Upper lobe of right lung (tissue), 1 donor: ENCODE data around the gene ANKRD44. TPM values are rescaled to one million over a fixed set of nuclear protein-coding genes. Genes with fewer than 3 reads are reported as not detected.
"Not testable (repeated sequence)": the region's sequence is repeated elsewhere in the genome, so short reads cannot be mapped to it uniquely, and the experiment has no call there.

ENCODE experiments used
- ATAC-seq: fragments of 200-7000 bp; cut with Tn5 transposase; one replicate; pipeline ENCODE4 v1.9.1; 2020; ENCODE audit warnings: mild to moderate bottlenecking, moderate library complexity
- DNase-seq: peaks from one replicate; pipeline ENCODE4 v3.0.0-alpha.2; 2020
- H3K27ac ChIP-seq: fragments of 200-600 bp; one replicate; pipeline ENCODE4 v1.8.0; 2022
- H3K27me3 ChIP-seq: fragments of 200-600 bp; one replicate; pipeline ENCODE4 v1.8.0; 2022; ENCODE audit warnings: mild to moderate bottlenecking
- H3K36me3 ChIP-seq: fragments of 200-600 bp; one replicate; pipeline ENCODE4 v1.8.0; 2022
- H3K4me1 ChIP-seq: fragments of 200-600 bp; one replicate; pipeline ENCODE4 v1.8.0; 2022
- H3K4me3 ChIP-seq: fragments of 200-600 bp; one replicate; pipeline ENCODE4 v1.8.0; 2022; ENCODE audit warnings: mild to moderate bottlenecking
- H3K9me3 ChIP-seq: fragments of 200-600 bp; one replicate; pipeline ENCODE4 v1.8.0; 2022
- CTCF ChIP-seq: fragments of 200-600 bp; IDR thresholded peaks from one replicate; pipeline ENCODE4 v1.8.0; 2022; ENCODE audit warnings: antibody characterized with exemption
- intact Hi-C: fragments of 100-400 bp; cut with DNase I; formaldehyde crosslinking; loops from one replicate; pipeline ENCODE4 v1.11.0; 2022
- total RNA-seq: library from RNA; stranded (reverse); fragmentation: NEBNext Ultra II Directional; extraction: Animal tissue kit (Norgen Biotek cat#: 25700); gene quantifications from one replicate; pipeline ENCODE4 v1.2.1, GENCODE V29; 2021
- donor health status: DM: no; HTN: yes; CAD: no; lungs with severe emphysema.

The ANKRD44 gene
- total RNA-seq, 1 donor from 2014 or later: 51.4 TPM

DNA sequence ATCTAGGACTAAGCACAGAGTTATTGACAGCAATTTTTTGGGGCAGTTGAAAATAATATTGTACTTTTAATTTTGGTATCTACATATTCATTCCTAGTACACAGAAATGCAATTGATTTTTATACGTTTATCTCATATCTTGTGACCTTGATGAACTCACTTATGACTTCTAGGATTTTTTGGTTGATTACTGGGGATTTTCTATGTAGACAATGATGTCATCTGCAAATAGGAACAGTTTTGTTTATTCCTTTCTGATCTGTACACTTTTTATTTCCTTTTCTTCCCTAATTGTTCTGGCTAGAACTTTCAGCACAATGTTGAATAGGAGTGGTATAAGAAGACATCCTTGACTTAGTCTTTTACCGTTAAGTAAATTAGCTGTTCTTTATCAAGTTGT is 240.6 kb downstream of the ANKRD44 start:
- Histone ChIP-seq H3K9me3 (no peaks in the 10 kb centered on the region), H3K36me3 (no peaks in the 10 kb centered on the region), H3K27ac (no peak overlapping the region), H3K27me3 (no peaks in the 10 kb centered on the region), H3K4me1 (no peaks in the 10 kb centered on the region), H3K4me3 (no peak overlapping the region)
- intact Hi-C loops: no loop called here
- DNase-seq (no peak), ATAC-seq (no peak)
- TF ChIP-seq CTCF: no peak

DNA sequence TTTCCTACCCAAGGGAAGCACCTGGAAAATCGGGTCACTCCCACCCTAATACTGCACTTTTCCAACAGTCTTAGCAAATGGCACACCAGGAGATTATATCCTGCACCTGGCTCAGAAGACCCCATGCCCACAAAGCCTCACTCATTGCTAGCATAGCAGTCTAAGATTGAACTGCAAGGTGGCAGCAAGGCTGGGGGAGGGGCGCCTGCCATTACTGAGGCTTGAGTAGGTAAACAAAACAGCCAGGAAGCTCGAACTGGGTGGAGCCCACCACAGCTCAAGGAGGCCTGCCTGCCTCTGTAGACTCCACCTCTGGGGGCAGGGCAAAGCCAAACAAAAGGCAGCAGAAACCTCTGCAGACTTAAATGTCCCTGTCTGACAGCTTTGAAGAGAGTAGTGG is 248.0 kb downstream of the ANKRD44 start:
- H3K9me3 ChIP-seq, ATAC-seq, DNase-seq: not testable (repeated sequence)

DNA sequence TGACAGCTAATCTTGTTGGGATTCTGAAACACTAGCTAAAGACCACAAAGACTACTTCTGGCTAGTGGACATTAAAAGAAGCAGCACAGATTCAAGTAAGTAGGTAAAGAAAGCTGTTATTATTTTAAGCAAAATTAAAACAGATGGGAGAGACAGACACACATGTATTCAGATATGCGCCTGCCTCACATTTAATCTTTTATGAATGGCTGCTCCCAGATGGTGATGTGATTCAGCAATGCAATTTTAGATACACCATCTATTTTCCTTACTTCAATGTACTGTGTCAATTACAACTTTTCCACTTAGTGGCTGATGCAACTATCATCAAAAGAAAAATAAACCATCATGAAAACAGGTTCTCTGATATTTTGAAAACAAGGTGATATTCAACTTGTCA is 251.1 kb downstream of the ANKRD44 start:
- no peak for ATAC-seq
- H3K4me3 ChIP-seq: no peak overlapping the region
- no peak for TF ChIP-seq CTCF

More for the DNA sequence above, 248.0 kb downstream of the ANKRD44 start:
- H3K36me3 ChIP-seq, intact Hi-C loops, H3K27me3 ChIP-seq, H3K4me1 ChIP-seq, H3K27ac ChIP-seq, H3K4me3 ChIP-seq: not testable (repeated sequence)

GRCh38 chr2:197058777-197059300 is 251.7 kb downstream of the ANKRD44 start:
- intact Hi-C loops: no loop called here
- ATAC-seq (no peak), DNase-seq (no peak)

More for the DNA sequence above, 251.1 kb downstream of the ANKRD44 start:
- DNase-seq: no peak
- intact Hi-C loops: no loop called here
- Histone ChIP-seq H3K27me3 (no peaks in the 10 kb centered on the region), H3K9me3 (peaks cover 3% of the 10 kb centered on the region), H3K36me3 (no peaks in the 10 kb centered on the region), H3K4me1 (no peaks in the 10 kb centered on the region), H3K27ac (no peak overlapping the region)

DNA sequence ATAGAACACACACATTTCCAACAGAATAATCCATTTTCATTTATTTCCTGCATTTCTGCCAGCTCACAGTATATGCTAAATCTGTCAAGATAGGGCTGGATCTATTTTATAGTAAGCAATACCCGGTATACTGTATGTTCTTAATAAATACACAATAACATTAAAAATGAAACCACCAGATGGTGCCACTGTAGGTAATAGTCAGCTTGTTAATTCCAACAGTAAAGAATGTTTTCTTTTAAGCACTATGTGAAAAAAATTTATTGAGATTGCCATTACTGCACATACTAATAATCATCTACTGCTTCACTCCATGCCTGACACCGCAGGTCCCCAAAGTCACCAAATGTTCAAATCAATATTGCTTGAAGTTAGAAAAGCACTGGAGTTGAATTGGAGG is 252.6 kb downstream of the ANKRD44 start:
- ATAC-seq: no peak
- intact Hi-C loops: no loop called here

More at GRCh38 chr2:197058777-197059300, 251.7 kb downstream of the ANKRD44 start:
- peaks cover 3% of the 10 kb centered on the region for H3K9me3 ChIP-seq
- no peaks in the 10 kb centered on the region for H3K4me1 ChIP-seq
- H3K36me3 ChIP-seq: no peaks in the 10 kb centered on the region
- TF ChIP-seq CTCF: no peak
- H3K27ac ChIP-seq: no peak overlapping the region
- no peaks in the 10 kb centered on the region for H3K27me3 ChIP-seq
- H3K4me3 ChIP-seq: no peak overlapping the region

DNA sequence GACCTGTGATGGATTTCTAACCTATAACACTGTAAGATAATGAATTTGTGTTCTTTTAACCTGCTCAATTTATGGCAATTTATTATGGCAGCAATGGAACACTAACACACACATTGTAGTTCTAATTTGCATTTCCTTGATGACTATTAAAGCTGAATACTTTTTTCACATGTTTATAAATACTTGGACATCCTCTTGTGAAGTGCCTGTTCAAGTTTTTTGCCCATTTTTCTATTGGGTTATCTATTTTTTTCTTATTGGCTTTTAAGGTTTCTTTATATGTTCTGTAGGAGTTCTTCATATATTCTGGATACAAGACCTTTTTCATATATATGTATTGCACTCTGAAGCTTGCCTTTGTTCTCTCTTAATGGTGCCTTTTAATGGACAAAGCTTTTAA is 255.5 kb downstream of the ANKRD44 start:
- DNase-seq: no peak
- ATAC-seq: no peak
- intact Hi-C loops: no loop called here
- Histone ChIP-seq H3K9me3 (peaks cover 3% of the 10 kb centered on the region), H3K4me3 (no peak overlapping the region), H3K4me1 (no peaks in the 10 kb centered on the region), H3K27me3 (no peaks in the 10 kb centered on the region), H3K27ac (no peak overlapping the region), H3K36me3 (peaks cover 10% of the 10 kb centered on the region)
- TF ChIP-seq CTCF: no peak

More for the DNA sequence above, 252.6 kb downstream of the ANKRD44 start:
- H3K4me1 ChIP-seq: no peaks in the 10 kb centered on the region
- H3K27ac ChIP-seq: no peak overlapping the region
- no peak for DNase-seq
- H3K27me3 ChIP-seq: no peaks in the 10 kb centered on the region
- TF ChIP-seq CTCF: no peak
- H3K9me3 ChIP-seq: peaks cover 3% of the 10 kb centered on the region
- H3K4me3 ChIP-seq: no peak overlapping the region
- H3K36me3 ChIP-seq: no peaks in the 10 kb centered on the region
